ENCODE measurements around the gene PNMA6A. TPM values are rescaled to one million over a fixed set of nuclear protein-coding genes. Genes with fewer than 3 reads are reported as not detected.
A peak's percentile ranks its signal among the peaks of the same experiment; 100 is the strongest.
"Not testable (repeated sequence)": the region's sequence is repeated elsewhere in the genome, so short reads cannot be mapped to it uniquely, and the experiment has no call there.

Gene PNMA6A
- total and polyA plus RNA-seq, 8 donors, result 0.37 to 2.3 (median 0.86) TPM

DNA sequence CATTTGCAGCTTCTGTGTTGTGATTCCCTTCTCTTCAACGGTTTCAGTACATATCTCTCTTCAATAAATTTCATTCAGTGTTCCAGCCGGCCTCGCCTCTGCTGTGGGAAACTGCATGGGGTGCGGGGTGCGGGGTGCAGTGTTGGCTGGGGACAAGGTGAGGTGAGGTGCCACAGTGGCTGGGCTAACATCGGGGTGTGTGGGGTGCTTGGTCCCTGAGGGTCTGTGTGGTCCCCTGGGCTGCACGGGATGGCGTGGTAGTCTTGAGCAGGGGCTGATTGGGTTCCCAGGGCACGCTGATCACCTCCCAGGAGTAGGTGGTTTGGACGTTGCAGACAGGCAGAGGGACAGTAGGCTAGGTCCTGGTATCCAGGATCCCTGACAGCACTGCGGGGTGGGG, 2.7 kb downstream of the PNMA6A start:
- Histone ChIP-seq H3K27me3 (no peaks in the 10 kb centered on the region), H3K27ac (no peak overlapping the region), H3K36me3 (no peaks in the 10 kb centered on the region), H3K9me3 (no peaks in the 10 kb centered on the region), H3K4me3 (no peak overlapping the region), H3K4me1 (no peaks in the 10 kb centered on the region)
- 79 to 89% methylated on average over 11 of the region's 11 CpGs for WGBS, 2 donors
- intact Hi-C loops (cut with DNase I), result no loop called here
- DNase-seq (peak in 1 of 6 donors; percentile 35), FAIRE-seq (no peak), ATAC-seq (no peak)
- TF ChIP-seq, protein P1, sequence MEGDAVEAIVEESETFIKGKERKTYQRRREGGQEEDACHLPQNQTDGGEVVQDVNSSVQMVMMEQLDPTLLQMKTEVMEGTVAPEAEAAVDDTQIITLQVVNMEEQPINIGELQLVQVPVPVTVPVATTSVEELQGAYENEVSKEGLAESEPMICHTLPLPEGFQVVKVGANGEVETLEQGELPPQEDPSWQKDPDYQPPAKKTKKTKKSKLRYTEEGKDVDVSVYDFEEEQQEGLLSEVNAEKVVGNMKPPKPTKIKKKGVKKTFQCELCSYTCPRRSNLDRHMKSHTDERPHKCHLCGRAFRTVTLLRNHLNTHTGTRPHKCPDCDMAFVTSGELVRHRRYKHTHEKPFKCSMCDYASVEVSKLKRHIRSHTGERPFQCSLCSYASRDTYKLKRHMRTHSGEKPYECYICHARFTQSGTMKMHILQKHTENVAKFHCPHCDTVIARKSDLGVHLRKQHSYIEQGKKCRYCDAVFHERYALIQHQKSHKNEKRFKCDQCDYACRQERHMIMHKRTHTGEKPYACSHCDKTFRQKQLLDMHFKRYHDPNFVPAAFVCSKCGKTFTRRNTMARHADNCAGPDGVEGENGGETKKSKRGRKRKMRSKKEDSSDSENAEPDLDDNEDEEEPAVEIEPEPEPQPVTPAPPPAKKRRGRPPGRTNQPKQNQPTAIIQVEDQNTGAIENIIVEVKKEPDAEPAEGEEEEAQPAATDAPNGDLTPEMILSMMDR (IDR thresholded peaks at IDR 0.05), result no peak

GRCh38 chrX:153075366-153075765, 3.1 kb downstream of the PNMA6A start:
- Histone ChIP-seq H3K4me3 (no peak overlapping the region), H3K4me1 (no peaks in the 10 kb centered on the region), H3K27ac (no peak overlapping the region), H3K36me3 (no peaks in the 10 kb centered on the region), H3K9me3 (no peaks in the 10 kb centered on the region), H3K27me3 (no peaks in the 10 kb centered on the region)
- WGBS, 2 donors, result 88 to 89% methylated on average over 9 of the region's 14 CpGs
- ATAC-seq (no peak), DNase-seq (peak in 1 of 6 donors; percentile 57), FAIRE-seq (no peak)
- TF ChIP-seq, protein P1 (IDR thresholded peaks at IDR 0.05), result no peak
- intact Hi-C loops (cut with DNase I), result no loop called here

GRCh38 chrX:153077437-153078135, 5.3 kb downstream of the PNMA6A start:
- no CpG with 5 or more reads among the region's 76 CpGs for WGBS, 2 donors
- peak; percentile 66 to 87 (median 76) for ATAC-seq
- H3K27ac ChIP-seq; H3K27me3 ChIP-seq; H3K4me1 ChIP-seq; intact Hi-C loops (cut with DNase I); H3K4me3 ChIP-seq; DNase-seq; H3K9me3 ChIP-seq; H3K36me3 ChIP-seq; FAIRE-seq: not testable (repeated sequence)

- H3K4me3 ChIP-seq; H3K4me1 ChIP-seq; H3K9me3 ChIP-seq; H3K27me3 ChIP-seq; H3K27ac ChIP-seq; intact Hi-C loops (cut with DNase I); FAIRE-seq; H3K36me3 ChIP-seq: not testable (repeated sequence)
- WGBS, 2 donors, result 7 to 46% methylated on average over 5 to 9 of the region's 23 CpGs
- peak in 3 of 4 donors; percentile 58 to 69 (median 61) for ATAC-seq
- DNase-seq, result peak in 1 of 6 donors; percentile 23
Measured at GRCh38 chrX:153083238-153083923, 11.1 kb downstream of the PNMA6A start.

- no peak for DNase-seq
- intact Hi-C loops (cut with DNase I), result no loop called here
- Histone ChIP-seq H3K27me3 (no peaks in the 10 kb centered on the region), H3K36me3 (no peaks in the 10 kb centered on the region), H3K4me3 (no peak overlapping the region), H3K27ac (no peak overlapping the region), H3K4me1 (no peaks in the 10 kb centered on the region), H3K9me3 (no peaks in the 10 kb centered on the region)
- TF ChIP-seq, protein P1 (IDR thresholded peaks at IDR 0.05), result no peak
- ATAC-seq, result no peak
- no peak for FAIRE-seq
- 64 to 69% methylated on average over 3 of the region's 3 CpGs for WGBS, 2 donors
Measured at GRCh38 chrX:153102418-153102817, 30.2 kb downstream of the PNMA6A start.

DNA sequence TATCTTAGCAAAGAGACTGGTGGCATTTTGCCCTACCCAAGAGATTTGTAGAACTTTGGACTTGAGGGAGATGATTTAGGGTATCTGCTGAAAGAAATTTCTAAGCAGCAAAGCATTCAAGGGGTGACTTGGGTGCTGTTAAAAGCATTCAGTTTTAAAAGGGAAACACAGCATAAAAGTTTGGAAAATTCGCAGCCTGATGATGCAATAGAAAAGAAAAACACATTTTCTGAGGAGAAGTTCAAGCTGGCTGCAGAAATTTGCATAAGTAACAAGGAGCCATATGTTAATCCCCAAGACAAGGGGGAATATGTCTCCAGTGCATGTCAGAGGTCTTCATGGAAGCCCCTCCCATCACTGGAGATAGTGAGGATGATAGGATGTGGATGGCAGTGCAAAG, 32.7 kb downstream of the PNMA6A start:
- DNase-seq; intact Hi-C loops (cut with DNase I); H3K36me3 ChIP-seq; ATAC-seq; H3K4me3 ChIP-seq; H3K9me3 ChIP-seq; H3K27ac ChIP-seq; H3K4me1 ChIP-seq; H3K27me3 ChIP-seq; FAIRE-seq: not testable (repeated sequence)
- WGBS, 2 donors, result 54 to 70% methylated on average over 1 of the region's 1 CpG

DNA sequence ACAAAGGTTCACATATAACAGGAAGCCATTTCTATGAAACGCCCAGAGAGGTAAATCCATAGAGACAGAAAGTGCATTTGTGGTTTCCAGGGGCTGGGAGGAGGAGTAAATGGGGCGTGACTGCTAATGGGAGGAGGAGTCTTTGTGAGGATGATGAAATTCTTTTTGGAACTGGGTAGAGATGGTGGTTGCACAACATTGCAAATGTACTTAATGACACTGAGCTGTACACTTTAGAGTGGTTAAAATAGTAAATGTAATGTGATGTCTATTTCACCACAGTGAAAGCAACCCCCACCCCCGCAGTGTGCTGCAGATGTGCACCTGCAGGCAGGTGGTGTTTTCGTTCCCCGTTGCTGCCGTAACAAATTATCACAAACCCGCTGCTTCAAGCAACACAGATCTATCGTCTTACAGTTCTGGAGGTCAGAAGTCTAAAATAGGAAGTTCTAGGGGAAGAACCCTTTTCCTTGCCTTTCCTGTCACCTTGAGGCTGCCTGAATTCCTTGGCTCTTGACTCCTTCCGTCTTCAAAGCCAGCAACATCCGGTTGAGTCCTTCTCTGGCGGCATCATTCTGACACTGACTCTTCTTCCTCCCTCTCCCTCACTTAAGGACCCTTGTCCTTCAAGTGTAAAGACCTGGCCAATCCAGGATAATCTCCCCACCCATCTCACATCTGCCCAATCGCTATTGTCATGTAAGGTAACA, 34.0 kb downstream of the PNMA6A start:
- DNase-seq; H3K4me3 ChIP-seq; H3K4me1 ChIP-seq; intact Hi-C loops (cut with DNase I); H3K9me3 ChIP-seq; H3K27ac ChIP-seq; H3K36me3 ChIP-seq; H3K27me3 ChIP-seq; FAIRE-seq: not testable (repeated sequence)
- whole genome bisulfite sequencing, 2 donors, result 43 to 88% methylated on average over 2 to 4 of the region's 12 CpGs
- peak in 1 of 4 donors; percentile 12 for ATAC-seq

- H3K36me3 ChIP-seq; FAIRE-seq; H3K27ac ChIP-seq; H3K27me3 ChIP-seq; intact Hi-C loops (cut with DNase I); H3K4me1 ChIP-seq; H3K9me3 ChIP-seq; DNase-seq; ATAC-seq; H3K4me3 ChIP-seq: not testable (repeated sequence)
- no CpG with 5 or more reads among the region's 2 CpGs for WGBS, 2 donors
Measured at GRCh38 chrX:153110735-153111134, 38.5 kb downstream of the PNMA6A start.

- H3K27me3 ChIP-seq; H3K4me1 ChIP-seq; H3K9me3 ChIP-seq; H3K4me3 ChIP-seq; H3K27ac ChIP-seq; FAIRE-seq; DNase-seq; H3K36me3 ChIP-seq; ATAC-seq; intact Hi-C loops (cut with DNase I): not testable (repeated sequence)
- no CpG with 5 or more reads among the region's 9 CpGs for WGBS, 2 donors
Measured at GRCh38 chrX:153113851-153114250, 41.6 kb downstream of the PNMA6A start.

Data from pancreas (tissue), 10 donors.